Endothelial cell of umbilical vein (primary cell): ENCODE data around the gene SOX30.

Source experiments
- CTCF ChIP-seq, 2 donors: IDR thresholded peaks; 1 replicate in 1 of 2; 2 replicates in 1 of 2; pipeline ENCODE4 v1.5.1; 2011; ENCODE audit warnings: low read length in 2 of 2, mild to moderate bottlenecking in 2 of 2, moderate library complexity in 2 of 2, control low read depth in 1 of 2, inconsistent platforms in 1 of 2, low read depth in 1 of 2; ENCODE audit not compliant: insufficient read depth in 1 of 2; ENCODE audit errors: extremely low read depth in 1 of 2
- EZH2 ChIP-seq: IDR thresholded peaks from 2 replicates; pipeline ENCODE4 v1.6.1; 2012; ENCODE audit warnings: borderline replicate concordance, low read depth, mild to moderate bottlenecking, moderate library complexity, low read length, inconsistent platforms; ENCODE audit not compliant: severe bottlenecking
- FOS ChIP-seq: IDR thresholded peaks from 2 replicates; pipeline ENCODE4 v1.6.1; 2011; ENCODE audit warnings: mild to moderate bottlenecking, low read length, moderate library complexity, borderline replicate concordance; ENCODE audit not compliant: insufficient read depth
- GATA2 ChIP-seq: IDR thresholded peaks from 2 replicates; pipeline ENCODE4 v1.7.0; 2011; ENCODE audit warnings: low read depth, mild to moderate bottlenecking, moderate library complexity, mixed read lengths, low read length; ENCODE audit not compliant: insufficient read length, insufficient read depth
- JUN ChIP-seq: IDR thresholded peaks from 2 replicates; pipeline ENCODE4 v1.6.1; 2011; ENCODE audit warnings: borderline replicate concordance, low read depth; ENCODE audit not compliant: insufficient read length, insufficient read depth
- MYC ChIP-seq: IDR thresholded peaks from one replicate; pipeline ENCODE4 v1.6.1; 2011; ENCODE audit warnings: mild to moderate bottlenecking, low read depth, low read length
- POLR2A ChIP-seq: IDR thresholded peaks from 2 replicates; pipeline ENCODE4 v1.6.1; 2012; ENCODE audit warnings: low read depth, mild to moderate bottlenecking, control low read depth, low read length
- POLR2AphosphoS5 ChIP-seq: IDR thresholded peaks from 2 replicates; pipeline ENCODE4 v1.6.1; 2012; ENCODE audit warnings: low read depth, mild to moderate bottlenecking, control low read depth, low read length, moderate library complexity; ENCODE audit not compliant: insufficient read depth
- TF ChIP-seq, protein P1 (sequence below): IDR thresholded peaks from 2 replicates; pipeline ENCODE4 v1.6.1; 2011; ENCODE audit not compliant: insufficient read depth, insufficient read length

- TF ChIP-seq CTCF (IDR thresholded peaks at IDR 0.05; ENCODE audit: extremely low read depth in 1 of 2, insufficient read depth in 1 of 2, low read depth in 1 of 2, low read length in 2 of 2) = no peak
- TF ChIP-seq MYC = no peak
- no peak for TF ChIP-seq EZH2
- TF ChIP-seq POLR2AphosphoS5 = no peak
- no peak for TF ChIP-seq POLR2A
- TF ChIP-seq GATA2 = no peak
- TF ChIP-seq, protein P1, sequence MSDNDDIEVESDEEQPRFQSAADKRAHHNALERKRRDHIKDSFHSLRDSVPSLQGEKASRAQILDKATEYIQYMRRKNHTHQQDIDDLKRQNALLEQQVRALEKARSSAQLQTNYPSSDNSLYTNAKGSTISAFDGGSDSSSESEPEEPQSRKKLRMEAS = no peak
- TF ChIP-seq JUN = no peak
- no peak for TF ChIP-seq FOS
Observed at GRCh38 chr5:157649101-157649500, 3.1 kb downstream of the SOX30 start.
